CD4-positive, alpha-beta T cell treated with Interferon alpha-2 for 1 hour (primary cell): ENCODE results near the gene S100A10.

Source experiments
- DNase-seq, 2 donors: peaks; one replicate each; pipeline ENCODE4 v3.0.0-alpha.2; 2020 to 2022

The S100A10 gene

GRCh38 chr1:151985768-151986167 lies 7.9 kb downstream of the S100A10 start:
- no peak for DNase-seq

DNA sequence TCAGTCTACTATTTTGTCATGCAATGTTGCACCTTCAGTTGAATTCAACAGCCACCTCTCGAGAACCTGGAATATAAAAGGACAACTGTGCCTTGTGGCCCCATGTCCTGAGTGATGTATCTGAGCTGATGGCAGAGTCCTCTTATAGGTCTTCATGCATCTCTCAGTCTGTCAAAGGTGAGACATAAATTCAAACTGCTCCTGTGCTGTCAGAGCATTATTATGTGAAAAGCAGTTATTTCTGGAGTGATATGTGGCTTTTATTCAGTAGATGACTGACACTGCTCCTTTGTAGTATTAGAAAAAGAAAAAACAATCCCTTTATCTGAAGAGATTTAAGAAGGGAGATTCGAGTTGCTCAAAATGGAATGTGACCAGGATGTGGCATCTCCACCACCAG lies 8.4 kb downstream of the S100A10 start:
- DNase-seq: no peak

GRCh38 chr1:151984313-151984956 lies 9.2 kb downstream of the S100A10 start:
- DNase-seq: peak in 1 of 2 donors; percentile 33

GRCh38 chr1:151982300-151983005 lies 11.2 kb downstream of the S100A10 start:
- no peak for DNase-seq

DNA sequence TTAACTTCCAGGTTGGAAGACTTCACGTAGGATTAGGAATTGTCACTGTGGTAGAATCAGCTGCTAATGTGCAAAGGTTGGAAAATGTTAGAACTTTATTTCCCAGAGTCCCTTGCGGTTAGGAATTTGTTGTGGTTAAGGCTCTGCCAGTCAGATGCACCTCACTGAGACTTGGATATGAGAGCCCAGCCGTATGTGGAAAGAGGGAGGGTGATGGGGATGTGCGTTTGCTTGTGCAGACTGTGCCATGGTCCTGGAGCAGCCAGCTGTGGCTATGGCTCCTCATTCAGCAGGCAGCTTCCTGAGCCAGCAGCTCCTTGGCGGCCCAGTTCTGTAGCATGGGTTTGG lies 12.5 kb downstream of the S100A10 start:
- no peak for DNase-seq

DNA sequence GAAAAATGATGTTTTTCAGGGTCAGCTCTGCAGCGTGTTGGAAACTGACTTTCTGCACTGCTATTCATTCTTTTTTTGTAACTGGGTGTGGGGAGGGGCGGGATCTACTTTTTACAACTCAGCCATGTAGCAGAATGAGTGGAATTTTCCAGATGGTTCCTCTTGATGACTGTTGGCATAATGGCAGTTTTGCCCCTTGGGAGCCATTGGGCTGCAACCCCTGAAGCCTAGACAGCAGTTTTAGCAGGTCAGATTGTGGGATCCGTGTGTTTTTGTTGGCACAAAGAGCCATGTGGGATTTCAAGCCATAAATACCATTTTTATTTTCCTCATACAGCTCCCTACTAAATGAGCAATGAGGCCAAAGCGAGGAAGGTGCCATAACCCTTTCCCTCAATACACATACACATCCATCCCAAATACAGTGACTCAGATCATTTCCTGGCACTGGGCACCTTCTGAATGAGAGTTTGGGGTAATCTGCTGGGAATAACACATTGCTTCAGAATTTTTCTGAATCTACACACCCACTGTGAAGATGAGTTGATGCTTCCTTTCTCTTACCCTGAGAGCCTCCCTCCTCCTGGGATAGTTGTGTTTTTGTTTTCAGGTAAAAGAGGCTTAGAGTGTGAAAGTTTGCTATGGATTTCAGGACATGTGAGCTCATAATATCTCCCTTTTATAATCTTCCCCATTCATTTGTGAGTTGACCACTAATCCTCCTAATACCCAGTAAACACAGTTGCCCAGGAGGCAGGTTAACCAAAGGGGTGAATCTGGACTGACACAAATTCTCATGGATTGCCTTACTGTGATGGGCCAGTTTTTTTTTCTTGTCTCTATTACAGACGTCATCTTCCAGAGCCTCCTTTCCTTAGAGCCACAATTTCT lies 13.1 kb downstream of the S100A10 start:
- DNase-seq: no peak

DNA sequence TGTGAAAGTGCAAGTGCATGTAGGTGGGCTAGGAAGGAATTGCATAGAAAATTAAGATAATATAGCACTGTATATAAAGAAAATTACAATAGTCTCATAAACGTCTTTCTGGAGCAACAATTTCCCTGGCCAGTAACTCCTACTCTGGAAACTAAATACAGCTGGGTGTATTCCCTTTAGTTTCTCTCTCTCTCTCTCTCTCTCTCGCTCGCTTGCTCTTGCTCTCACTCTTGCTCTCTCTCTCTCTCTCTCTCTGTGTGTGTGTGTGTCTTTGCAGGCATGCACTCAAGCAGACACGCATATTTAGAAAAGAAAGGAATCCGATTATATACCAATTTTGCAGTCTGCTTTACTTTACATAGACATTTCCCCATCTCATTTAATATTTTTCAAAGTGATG lies 14.7 kb downstream of the S100A10 start:
- DNase-seq: no peak

DNA sequence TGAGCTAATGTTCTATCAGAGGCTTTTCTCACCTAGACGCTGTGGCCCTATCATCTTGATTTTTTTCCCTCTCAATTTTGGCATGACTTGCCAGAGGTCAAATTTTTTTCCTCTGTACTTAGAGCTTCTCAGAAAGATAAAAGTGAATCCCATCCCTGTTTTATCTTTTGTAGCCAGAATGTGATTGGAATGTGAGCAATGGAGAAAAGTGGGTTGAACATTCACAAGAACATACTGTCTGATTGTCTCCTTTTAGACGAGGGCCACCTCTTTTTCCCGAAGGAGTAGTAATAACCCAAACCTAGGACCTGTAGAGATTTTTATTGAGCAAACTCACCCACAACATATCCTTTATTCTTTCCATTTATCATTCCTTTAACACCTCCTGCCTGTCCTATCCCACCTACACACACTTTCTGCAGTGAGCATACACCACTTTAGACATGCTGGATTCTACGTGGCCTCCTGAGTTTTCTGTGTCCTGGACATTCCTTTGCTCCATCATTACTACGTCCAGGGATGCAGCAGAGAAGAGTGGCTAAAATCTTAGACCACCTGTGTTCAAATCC lies 15.9 kb downstream of the S100A10 start:
- no peak for DNase-seq

DNA sequence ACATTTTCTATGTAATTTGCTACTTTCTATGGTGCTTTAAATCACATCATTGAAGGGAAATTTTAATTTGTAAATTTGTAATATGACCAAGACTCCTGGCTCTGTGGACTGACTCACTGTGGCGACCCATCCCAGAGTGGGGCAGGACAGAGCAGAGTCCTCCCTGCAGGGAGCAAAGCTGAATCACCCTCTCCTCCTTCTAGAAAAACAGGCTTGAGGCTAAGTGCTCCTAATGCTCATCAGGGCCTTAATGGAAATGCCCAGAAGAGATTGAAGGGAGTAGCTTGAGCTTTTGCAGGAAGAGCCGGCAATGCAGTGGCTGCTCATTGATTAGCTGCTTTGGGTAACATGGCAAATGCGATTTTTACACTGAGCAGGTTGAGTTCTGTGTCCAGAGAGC lies 16.8 kb downstream of the S100A10 start:
- DNase-seq: no peak

GRCh38 chr1:151976015-151976343 lies 17.7 kb downstream of the S100A10 start:
- DNase-seq: no peak

DNA sequence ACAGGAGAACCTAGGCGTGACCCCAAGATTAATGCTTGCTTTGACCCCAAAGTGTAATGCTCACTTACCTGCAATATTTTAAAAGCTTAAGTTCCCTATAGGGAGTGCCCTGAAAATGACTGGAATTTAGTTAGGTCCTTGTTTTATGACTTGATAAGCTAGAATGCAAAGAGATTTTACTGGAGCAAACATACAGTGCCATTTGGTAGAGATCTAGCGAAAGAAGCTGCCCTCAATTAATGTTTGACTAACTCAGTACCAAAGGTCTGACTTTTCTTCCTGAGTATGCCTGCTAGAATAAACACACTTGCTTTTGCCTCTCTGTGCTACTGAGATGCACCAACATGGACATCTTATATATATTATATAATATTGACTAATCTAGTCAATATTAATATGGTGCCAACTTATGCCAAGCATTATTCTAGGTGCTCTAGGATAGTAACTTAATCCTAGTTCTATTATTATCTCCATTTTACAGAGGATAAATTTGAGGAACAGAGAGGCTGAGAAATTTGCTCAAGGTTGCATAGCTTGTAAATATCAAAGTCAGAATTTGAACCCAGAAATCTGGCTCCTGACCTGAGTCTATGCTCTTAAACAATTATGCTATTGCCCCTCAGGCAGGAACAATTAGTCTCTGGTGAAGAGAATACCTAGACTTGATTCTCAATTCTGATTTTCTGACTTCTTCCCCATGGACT lies 18.2 kb downstream of the S100A10 start:
- no peak for DNase-seq

DNA sequence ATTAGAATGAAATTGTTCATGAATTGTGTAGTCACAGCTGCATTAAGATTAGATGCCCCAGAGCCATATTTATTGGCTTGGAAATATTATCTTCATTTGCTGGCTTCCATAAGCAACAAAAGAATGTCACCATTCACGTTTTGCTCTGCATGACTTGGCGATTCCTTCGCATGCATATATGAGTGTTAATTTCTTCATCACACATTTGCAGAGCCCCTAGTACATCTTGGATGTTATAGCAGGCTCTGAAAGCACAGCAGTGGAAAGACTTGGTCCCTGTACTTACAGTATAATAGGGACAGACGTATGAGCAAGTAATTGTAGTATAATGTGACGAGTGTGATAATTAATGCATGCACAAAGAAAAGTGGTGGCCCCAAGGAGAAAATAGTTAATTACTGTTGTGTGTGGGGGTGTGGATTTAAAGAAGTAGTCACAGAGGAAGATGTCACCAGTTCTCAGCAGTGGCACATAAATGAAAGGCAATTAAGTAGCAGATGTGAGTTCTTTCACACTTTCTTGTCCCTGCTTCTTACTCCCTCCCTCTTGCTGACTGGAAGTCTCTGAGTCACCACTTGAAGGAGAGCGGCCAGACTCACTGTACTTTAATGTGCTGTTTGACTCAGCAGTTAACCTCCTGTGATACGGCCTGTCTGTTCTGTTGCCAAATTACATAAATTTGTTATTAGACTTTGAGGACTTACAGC lies 21.0 kb downstream of the S100A10 start:
- peak; percentile 27 to 40 for DNase-seq

- no peak for DNase-seq
Measured at GRCh38 chr1:151970626-151971025, 23.0 kb downstream of the S100A10 start.

GRCh38 chr1:151970128-151970527 lies 23.5 kb downstream of the S100A10 start:
- no peak for DNase-seq

DNA sequence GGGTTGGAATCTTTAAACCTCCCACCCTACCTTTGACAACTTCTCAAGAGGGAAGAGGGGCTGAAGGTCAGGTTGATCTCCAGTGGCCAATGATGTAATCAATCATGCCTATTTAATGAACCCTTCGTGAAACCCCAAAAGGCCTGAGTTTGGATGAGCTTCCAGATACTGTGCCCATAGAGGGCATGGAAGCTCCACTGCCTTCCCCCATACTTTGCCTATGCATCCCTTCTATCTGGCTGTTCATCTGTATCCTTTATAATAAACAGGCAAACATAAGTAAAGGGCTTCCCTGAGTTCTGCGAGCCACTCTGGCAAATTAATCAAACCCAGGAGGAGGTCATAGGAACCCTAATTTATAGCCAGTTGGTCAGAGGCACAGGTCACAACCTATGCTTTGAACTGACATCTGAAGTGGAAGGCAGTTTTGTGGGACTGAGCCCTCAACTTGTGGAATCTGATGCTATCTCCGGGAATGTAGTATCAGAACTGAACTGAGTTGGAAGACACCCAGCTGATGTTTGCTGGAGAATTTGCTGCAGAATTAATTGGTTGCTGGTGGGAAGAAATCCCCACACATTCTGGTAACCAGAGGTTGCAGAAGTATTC lies 24.8 kb downstream of the S100A10 start:
- no peak for DNase-seq

- DNase-seq: peak; percentile 63 to 83
Measured at GRCh38 chr1:151968058-151968457, 25.6 kb downstream of the S100A10 start.

DNA sequence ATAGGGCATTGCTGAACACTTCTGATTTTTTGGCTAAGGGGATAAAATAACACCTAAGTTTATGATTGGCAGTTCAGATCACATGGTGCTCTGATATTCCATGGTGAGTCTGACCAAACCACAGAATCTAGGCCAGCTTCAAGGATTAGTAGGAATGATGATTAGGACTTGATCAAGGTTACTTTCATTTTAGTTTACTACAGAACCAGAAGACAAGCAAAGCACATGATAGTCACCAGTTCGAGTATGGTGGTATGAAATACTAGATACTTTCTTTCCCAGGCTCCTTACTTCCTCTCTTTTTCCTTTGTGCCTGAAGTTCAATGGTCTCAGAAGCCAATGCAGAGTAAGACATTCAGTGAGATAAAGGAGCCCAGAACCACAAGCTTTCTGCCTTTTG lies 26.6 kb downstream of the S100A10 start:
- no peak for DNase-seq

DNA sequence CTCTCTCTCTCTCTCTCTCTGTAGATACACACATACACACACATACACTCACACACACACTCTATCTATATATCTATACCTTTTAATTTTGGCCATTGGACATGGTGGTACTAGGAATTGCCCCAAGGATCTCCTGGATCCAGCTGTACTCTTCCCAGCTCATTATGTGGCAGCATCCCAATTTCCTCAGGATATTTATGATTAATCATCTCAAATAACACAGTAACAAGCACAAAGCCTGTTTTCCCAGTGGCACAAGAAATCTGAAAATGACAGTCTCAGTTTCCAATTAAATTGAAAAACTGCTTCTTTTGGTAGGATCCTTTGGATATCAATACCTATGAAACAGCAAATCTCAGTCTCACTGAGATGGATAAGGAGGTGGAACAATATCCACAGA lies 27.6 kb downstream of the S100A10 start:
- DNase-seq: no peak

DNA sequence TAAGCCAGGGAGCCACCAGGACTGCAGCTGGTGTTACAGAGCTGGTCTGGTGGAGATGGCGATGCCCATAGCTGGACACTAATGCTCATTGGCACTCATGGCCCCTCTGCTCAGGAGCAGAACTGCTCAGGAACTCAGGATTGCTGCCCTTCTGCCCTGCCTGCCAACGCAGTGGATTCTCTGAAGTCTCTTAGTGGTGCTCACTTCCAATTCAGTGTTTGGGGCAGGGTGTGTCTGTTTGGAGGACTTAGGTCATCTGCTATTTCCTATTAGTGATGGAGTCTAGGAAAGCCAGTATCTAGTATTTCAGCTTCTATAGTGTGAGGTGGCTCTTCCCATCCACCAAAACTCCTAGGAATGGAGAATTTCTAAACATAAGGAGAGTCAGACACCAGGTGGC lies 29.1 kb downstream of the S100A10 start:
- DNase-seq: no peak

DNA sequence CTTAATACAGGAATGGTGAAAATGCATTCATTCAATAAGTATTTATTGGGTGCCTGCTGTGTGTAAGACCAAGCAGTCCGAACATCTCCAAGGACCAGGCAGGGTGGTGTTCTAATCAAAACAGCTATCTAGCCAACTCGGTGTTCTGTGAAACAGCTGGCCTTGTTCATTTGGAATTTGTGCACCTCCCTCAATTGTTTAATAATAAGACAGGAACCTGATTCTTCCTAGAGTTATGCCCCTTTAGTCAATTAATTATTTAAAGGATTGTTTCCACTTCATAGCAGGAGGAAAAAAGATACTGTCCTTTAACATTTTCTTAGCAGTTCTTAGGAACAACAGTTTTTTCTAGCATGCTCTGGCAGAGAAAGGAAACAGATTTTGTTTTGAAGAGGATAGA lies 30.4 kb downstream of the S100A10 start:
- no peak for DNase-seq

GRCh38 chr1:151961833-151962232 lies 31.8 kb downstream of the S100A10 start:
- no peak for DNase-seq
